NCI-H2227 treated with DMSO at 0.1 percent for 48 hours (cell line): Measurements from ENCODE around the gene TCERG1L.
"Not testable (repeated sequence)": the region's sequence is repeated elsewhere in the genome, so short reads cannot be mapped to it uniquely, and the experiment has no call there.

ENCODE experiments used
- DNase-seq: peaks from one replicate; lab custom pipeline; 2025; lab: John Stamatoyannopoulos, UW

Gene TCERG1L, protein sequence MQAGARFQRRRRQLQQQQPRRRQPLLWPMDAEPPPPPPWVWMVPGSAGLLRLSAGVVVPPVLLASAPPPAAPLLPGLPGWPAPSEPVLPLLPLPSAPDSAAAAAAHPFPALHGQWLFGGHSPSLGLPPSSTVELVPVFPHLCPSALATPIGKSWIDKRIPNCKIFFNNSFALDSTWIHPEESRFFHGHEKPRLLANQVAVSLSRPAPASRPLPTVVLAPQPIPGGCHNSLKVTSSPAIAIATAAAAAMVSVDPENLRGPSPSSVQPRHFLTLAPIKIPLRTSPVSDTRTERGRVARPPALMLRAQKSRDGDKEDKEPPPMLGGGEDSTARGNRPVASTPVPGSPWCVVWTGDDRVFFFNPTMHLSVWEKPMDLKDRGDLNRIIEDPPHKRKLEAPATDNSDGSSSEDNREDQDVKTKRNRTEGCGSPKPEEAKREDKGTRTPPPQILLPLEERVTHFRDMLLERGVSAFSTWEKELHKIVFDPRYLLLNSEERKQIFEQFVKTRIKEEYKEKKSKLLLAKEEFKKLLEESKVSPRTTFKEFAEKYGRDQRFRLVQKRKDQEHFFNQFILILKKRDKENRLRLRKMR

DNA sequence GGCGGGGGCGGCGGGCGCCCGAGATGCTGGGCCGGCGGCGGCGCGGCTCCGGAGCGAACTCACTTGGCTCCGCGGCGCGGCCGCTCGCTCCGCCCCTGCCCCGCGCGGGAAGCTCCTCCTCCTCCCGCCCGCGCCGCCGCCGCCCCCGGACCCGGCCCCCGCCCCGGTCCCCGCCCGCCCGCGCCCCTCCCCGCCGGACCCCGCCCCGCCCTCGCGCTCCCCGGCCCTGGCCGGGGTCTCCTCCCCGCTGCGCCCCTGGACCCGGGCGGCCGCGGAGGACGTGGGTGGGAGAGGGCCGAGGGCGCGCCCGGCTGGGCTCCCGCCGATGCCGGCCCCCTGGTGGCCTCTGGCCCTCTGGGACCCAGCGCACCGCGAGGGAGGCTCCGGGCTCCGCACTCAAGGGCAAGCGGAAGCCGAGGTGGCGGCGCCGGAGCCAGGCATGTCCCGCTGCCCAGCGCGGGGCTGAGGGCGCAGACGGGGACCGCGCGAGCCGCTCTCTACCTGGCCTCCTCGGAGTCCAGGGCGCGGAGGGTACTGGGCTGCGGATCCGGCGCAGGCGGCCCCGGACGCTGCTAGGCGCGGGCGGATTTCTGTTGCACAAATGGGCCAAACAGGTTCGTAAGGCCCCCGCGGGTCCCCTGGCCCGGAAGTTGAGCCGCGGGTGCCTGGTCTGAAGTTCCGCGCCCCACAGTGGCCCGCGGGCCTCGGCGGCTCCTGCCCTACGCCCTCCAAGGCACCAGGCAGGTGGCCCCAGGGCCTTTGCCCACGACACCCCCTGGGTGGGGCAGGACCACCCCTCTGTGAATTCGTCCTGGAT is at the start of gene TCERG1L:
TSS of gene TCERG1L (minus strand) at position 61 of the 817 bp plus-strand sequence. CDS start 86 bp downstream, outside the sequence.
- no peak for DNase-seq

- no peak for DNase-seq
Observed at GRCh38 chr10:131358741-131359442, 47.4 kb upstream of the TCERG1L start.

- no peak for DNase-seq
Observed at GRCh38 chr10:131356442-131356841, 44.9 kb upstream of the TCERG1L start.

- DNase-seq = no peak
Observed at GRCh38 chr10:131355881-131356280, 44.4 kb upstream of the TCERG1L start.

DNA sequence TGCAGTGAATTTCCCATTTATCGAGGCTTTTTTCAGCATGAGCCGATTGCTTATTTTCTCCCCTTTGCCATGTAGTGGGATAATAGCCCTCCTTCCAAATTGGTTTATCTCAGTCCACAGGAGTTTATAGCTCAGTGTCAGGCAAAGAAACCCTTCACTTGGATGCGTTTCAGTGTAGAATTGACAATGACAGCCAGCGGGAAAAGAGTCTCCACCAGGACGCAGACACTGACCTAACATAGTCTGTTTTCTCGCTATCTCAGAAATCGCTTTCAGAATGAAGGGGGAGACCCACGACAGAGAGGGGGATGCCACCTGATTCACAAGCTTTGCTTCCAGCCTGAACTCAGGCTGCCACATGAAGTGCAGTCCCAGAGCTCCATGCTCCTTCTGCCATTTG is 43.5 kb upstream of the TCERG1L start:
- DNase-seq = no peak

- no peak for DNase-seq
Observed at GRCh38 chr10:131354380-131354779, 42.9 kb upstream of the TCERG1L start.

GRCh38 chr10:131352765-131353290 is 41.3 kb upstream of the TCERG1L start:
- DNase-seq = no peak

DNA sequence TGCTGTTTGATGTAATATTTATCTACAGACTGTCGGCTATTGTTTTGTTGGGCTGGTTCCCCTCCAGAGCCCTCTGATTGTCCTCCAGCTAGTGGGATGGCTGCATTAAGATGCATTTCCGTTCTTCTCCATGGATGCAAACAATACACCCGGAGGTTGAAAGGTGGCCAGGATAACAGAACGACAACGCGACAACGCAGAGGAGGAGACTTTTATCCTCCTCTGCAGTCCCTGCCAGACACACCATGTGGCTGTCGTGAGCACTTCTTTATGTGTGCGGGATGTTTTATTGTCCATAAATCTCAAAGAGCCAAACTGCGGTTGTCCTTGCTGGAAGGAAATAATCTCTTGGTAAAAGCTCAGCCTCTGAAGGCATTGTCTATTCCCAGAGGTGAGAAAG is 39.1 kb upstream of the TCERG1L start:
- no peak for DNase-seq

GRCh38 chr10:131350245-131350644 is 38.7 kb upstream of the TCERG1L start:
- DNase-seq = no peak

- no peak for DNase-seq
Observed at GRCh38 chr10:131346456-131346855, 34.9 kb upstream of the TCERG1L start.

- DNase-seq = no peak
Observed at GRCh38 chr10:131345691-131346090, 34.2 kb upstream of the TCERG1L start.

GRCh38 chr10:131344747-131345146 is 33.2 kb upstream of the TCERG1L start:
- DNase-seq = no peak

- no peak for DNase-seq
Observed at GRCh38 chr10:131337741-131338140, 26.2 kb upstream of the TCERG1L start.

DNA sequence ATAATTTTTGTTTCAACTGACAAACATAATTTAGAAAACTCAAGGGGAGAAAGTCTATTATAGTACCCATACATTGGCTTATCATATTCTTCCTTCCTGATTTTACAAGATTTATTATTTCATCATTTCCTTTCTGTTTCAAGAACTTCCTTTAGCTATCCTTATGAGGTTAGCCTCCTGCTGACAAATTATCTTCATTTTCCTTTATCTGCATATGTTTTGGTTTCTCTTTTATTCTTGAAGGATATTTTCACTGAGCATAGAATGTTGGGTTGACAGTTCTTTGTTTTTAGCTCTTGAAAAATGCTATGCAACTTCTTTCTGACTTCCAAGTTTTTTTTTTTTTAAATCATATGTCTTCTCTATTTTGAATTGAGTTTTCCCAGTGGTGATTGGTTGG is 21.3 kb upstream of the TCERG1L start:
- DNase-seq = no peak

- no peak for DNase-seq
Observed at GRCh38 chr10:131323880-131324279, 12.4 kb upstream of the TCERG1L start.

- no peak for DNase-seq
Observed at GRCh38 chr10:131323025-131323424, 11.5 kb upstream of the TCERG1L start.

GRCh38 chr10:131322575-131322974 is 11.1 kb upstream of the TCERG1L start:
- not testable (repeated sequence) for DNase-seq

GRCh38 chr10:131320860-131321604 is 9.5 kb upstream of the TCERG1L start:
- DNase-seq = no peak

DNA sequence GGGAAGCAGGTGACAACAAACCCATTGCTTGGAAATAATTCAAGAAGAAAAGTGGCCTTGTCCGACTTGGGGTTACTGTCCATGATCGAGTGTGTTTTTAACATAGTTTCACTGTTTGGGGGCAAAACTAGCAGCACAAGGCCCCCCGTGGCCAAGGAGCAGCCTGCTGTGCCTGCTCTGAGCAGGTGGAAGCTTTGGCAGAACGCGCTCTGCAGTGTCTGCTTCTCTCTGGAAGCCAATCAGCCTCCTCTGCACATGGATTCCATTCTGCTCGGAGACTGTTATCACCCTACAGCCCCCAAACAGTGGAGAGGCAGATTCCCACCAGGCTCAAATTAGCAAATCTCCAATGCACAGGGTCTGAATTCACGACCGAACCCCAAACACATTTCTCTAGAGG is 7.3 kb upstream of the TCERG1L start:
- DNase-seq = no peak

DNA sequence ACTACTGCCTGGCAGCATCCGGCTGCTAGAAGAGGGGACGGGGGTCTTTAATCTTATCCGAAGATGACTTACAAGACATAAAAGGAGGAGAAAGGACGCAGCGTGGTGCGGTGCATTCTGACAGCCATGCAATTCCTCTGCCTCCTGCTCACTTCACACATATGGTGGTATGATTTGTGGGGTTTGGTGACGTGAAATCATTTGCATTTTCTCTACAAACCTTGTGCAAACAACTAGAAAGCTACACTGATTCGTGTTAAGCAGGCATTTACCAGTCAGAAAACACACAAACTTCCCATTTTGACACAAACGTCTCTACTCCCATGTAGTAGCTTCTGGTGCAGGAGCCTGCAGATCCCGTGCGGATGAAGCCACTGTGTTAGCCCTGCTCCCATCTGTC is 6.8 kb upstream of the TCERG1L start:
- no peak for DNase-seq
